H1 (cell line): ENCODE measurements around the gene GSTA3. TPM values are rescaled to one million over a fixed set of nuclear protein-coding genes. Genes with fewer than 3 reads are reported as not detected.

ENCODE experiments used
- CTCF ChIA-PET: fragments of 300-600 bp; sonication (Branson Sonifier 250); formaldehyde crosslinking; loops from one replicate; lab custom pipeline; 2021; ENCODE audit not compliant: partially characterized antibody; lab: Charles Lee
- POLR2A ChIA-PET: fragments of 300-600 bp; sonication (Branson Sonifier 250); formaldehyde crosslinking; loops from one replicate; lab custom pipeline; 2021; ENCODE audit warnings: inconsistent platforms; ENCODE audit not compliant: partially characterized antibody; lab: Charles Lee
- DNase-seq, 2 experiments: peaks; one replicate each; pipeline versions ENCODE4 v3.0.0 to v3.0.0-alpha.2; 2010 to 2022; ENCODE audit warnings: low spot score in 2 of 2, low read depth in 1 of 2, mixed read lengths in 1 of 2
- FAIRE-seq: peaks from 2 replicates; lab custom pipeline; 2011; peaks lifted over from hg19 to GRCh38; lab: Jason Lieb, UNC
- H2AFZ ChIP-seq: 2 replicates; pipeline ENCODE4 v1.8.1; 2012; ENCODE audit warnings: low read length, inconsistent platforms
- H2AK5ac ChIP-seq: 2 replicates; pipeline ENCODE4 v1.6.1; 2013; ENCODE audit warnings: low read depth, low read length
- H2BK120ac ChIP-seq: replicated peaks from 2 replicates; pipeline ENCODE3; 2013; ENCODE audit warnings: low read depth, low read length, inconsistent platforms
- H2BK12ac ChIP-seq: 2 replicates; pipeline ENCODE4 v1.6.1; 2013; ENCODE audit warnings: low read depth, low read length
- H2BK15ac ChIP-seq: 2 replicates; pipeline ENCODE4 v1.6.1; 2013; ENCODE audit warnings: low read length
- H2BK20ac ChIP-seq: 2 replicates; pipeline ENCODE4 v1.6.1; 2013; ENCODE audit warnings: low read length
- H2BK5ac ChIP-seq: 2 replicates; pipeline ENCODE4 v1.6.1; 2013; ENCODE audit warnings: low read depth, low read length
- H3K14ac ChIP-seq: 2 replicates; pipeline ENCODE4 v1.6.1; 2013; ENCODE audit warnings: inconsistent platforms; ENCODE audit not compliant: insufficient read length
- H3K18ac ChIP-seq: 2 replicates; pipeline ENCODE4 v1.6.1; 2013; ENCODE audit warnings: low read length; ENCODE audit errors: extremely low read depth
- H3K23ac ChIP-seq: 2 replicates; pipeline ENCODE4 v1.6.1; 2013; ENCODE audit warnings: inconsistent platforms; ENCODE audit not compliant: insufficient read length
- H3K23me2 ChIP-seq: 2 replicates; pipeline ENCODE4 v1.6.1; 2013; ENCODE audit warnings: low read depth, low read length
- H3K27ac ChIP-seq: 2 replicates; pipeline ENCODE4 v1.6.1; 2011; ENCODE audit warnings: low read depth, low read length, inconsistent platforms
- H3K27me3 ChIP-seq, 4 experiments: replicated peaks in 1 of 4; 1 replicate in 1 of 4; 2 replicates in 3 of 4; pipeline versions ENCODE4 v1.6.1 to v1.8.1; 2011 to 2013; ENCODE audit warnings: low read length in 3 of 4, mild to moderate bottlenecking in 3 of 4, inconsistent platforms in 2 of 4, mixed read lengths in 2 of 4, moderate library complexity in 1 of 4; ENCODE audit not compliant: control insufficient read depth in 3 of 4, insufficient read depth in 3 of 4; ENCODE audit errors: extremely low read depth in 1 of 4
- H3K36me3 ChIP-seq, 4 experiments: 2 replicates each; pipeline versions ENCODE4 v1.6.1 to v1.8.1; 2011 to 2013; ENCODE audit warnings: mild to moderate bottlenecking in 4 of 4, low read length in 3 of 4, moderate library complexity in 2 of 4, control low read depth in 1 of 4, inconsistent platforms in 1 of 4; ENCODE audit not compliant: insufficient read depth in 4 of 4, control insufficient read depth in 2 of 4
- H3K4ac ChIP-seq: replicated peaks from 2 replicates; pipeline ENCODE3; 2013; ENCODE audit warnings: low read length, low read depth, mixed read lengths, inconsistent platforms; ENCODE audit not compliant: insufficient read length
- H3K4me1 ChIP-seq, 4 experiments: replicated peaks in 1 of 4; 1 replicate in 1 of 4; 2 replicates in 3 of 4; pipeline versions ENCODE4 v1.6.1 to v1.8.1; 2011 to 2013; ENCODE audit warnings: low read length in 3 of 4, inconsistent platforms in 2 of 4, mixed read lengths in 1 of 4; ENCODE audit not compliant: insufficient read depth in 4 of 4, control insufficient read depth in 3 of 4
- H3K4me2 ChIP-seq, 2 experiments: 2 replicates each; pipeline versions ENCODE4 v1.6.1 to v1.8.1; 2011 to 2013; ENCODE audit warnings: low read depth in 2 of 2, low read length in 2 of 2, control low read depth in 1 of 2, inconsistent platforms in 1 of 2, mild to moderate bottlenecking in 1 of 2; ENCODE audit not compliant: insufficient read depth in 1 of 2
- H3K4me3 ChIP-seq, 4 experiments: fragments of 200-600, 300-600 bp in 1 of 4; sonication (generic), shearing (Covaris generic), sonication (Bioruptor Twin) in 1 of 4; 2 replicates each; pipeline versions ENCODE4 v1.5.1 to v1.8.1; 2011 to 2016; ENCODE audit warnings: low read length in 4 of 4, low read depth in 3 of 4, control low read depth in 2 of 4, inconsistent platforms in 2 of 4, mild to moderate bottlenecking in 2 of 4, mixed read lengths in 1 of 4, moderate library complexity in 1 of 4; ENCODE audit not compliant: insufficient read depth in 2 of 4; ENCODE audit errors: extremely low read depth in 1 of 4
- H3K56ac ChIP-seq: replicated peaks from 2 replicates; pipeline ENCODE3; 2013; ENCODE audit warnings: low read depth, mild to moderate bottlenecking, mixed read lengths, low read length, inconsistent platforms; ENCODE audit not compliant: insufficient read length
- H3K79me1 ChIP-seq: 2 replicates; pipeline ENCODE4 v1.6.1; 2013; ENCODE audit warnings: low read depth, low read length, control low read depth
- H3K79me2 ChIP-seq, 2 experiments: 2 replicates each; pipeline versions ENCODE4 v1.6.1 to v1.8.1; 2012 to 2013; ENCODE audit warnings: low read length in 2 of 2, mild to moderate bottlenecking in 2 of 2, inconsistent platforms in 1 of 2; ENCODE audit not compliant: insufficient read depth in 2 of 2, control insufficient read depth in 1 of 2
- H3K9ac ChIP-seq, 4 experiments: replicated peaks in 1 of 4; 1 replicate in 1 of 4; 2 replicates in 3 of 4; pipeline versions ENCODE4 v1.6.1 to v1.8.1; 2011 to 2013; ENCODE audit warnings: low read depth in 3 of 4, low read length in 3 of 4, control low read depth in 2 of 4, mild to moderate bottlenecking in 2 of 4, moderate library complexity in 2 of 4, inconsistent platforms in 1 of 4; ENCODE audit errors: extremely low read depth in 1 of 4
- H3K9me3 ChIP-seq, 2 experiments: 2 replicates each; pipeline versions ENCODE4 v1.6.1 to v1.8.1; 2012 to 2013; ENCODE audit warnings: mild to moderate bottlenecking in 2 of 2, moderate library complexity in 2 of 2, control low read depth in 1 of 2, inconsistent platforms in 1 of 2, low read depth in 1 of 2, low read length in 1 of 2, mixed read lengths in 1 of 2; ENCODE audit not compliant: insufficient read depth in 2 of 2
- H4K20me1 ChIP-seq, 2 experiments: replicated peaks in 1 of 2; 2 replicates each; pipeline versions ENCODE3 to v1.8.1; 2011 to 2013; ENCODE audit warnings: inconsistent platforms in 2 of 2, low read length in 2 of 2, mild to moderate bottlenecking in 1 of 2; ENCODE audit not compliant: insufficient read depth in 2 of 2, control insufficient read depth in 1 of 2
- H4K5ac ChIP-seq: 2 replicates; pipeline ENCODE4 v1.6.1; 2013; ENCODE audit warnings: low read length, low read depth, mixed read lengths, inconsistent platforms; ENCODE audit not compliant: insufficient read length
- H4K8ac ChIP-seq: 2 replicates; pipeline ENCODE4 v1.8.0; 2013; ENCODE audit warnings: mild to moderate bottlenecking, moderate library complexity, low read length, inconsistent platforms; ENCODE audit not compliant: insufficient read depth; ENCODE audit errors: extremely low read depth
- H4K91ac ChIP-seq: replicated peaks from 2 replicates; pipeline ENCODE3; 2013; ENCODE audit warnings: low read length, mixed read lengths, inconsistent platforms; ENCODE audit not compliant: insufficient read length
- BRCA1 ChIP-seq: IDR thresholded peaks from 2 replicates; pipeline ENCODE4 v1.6.1; 2012; ENCODE audit warnings: low read depth, low read length, improper control_type of control experiment
- CBX8 ChIP-seq: fragments of 300-800, 300-1000 bp; sonication (generic); IDR thresholded peaks from 2 replicates; pipeline ENCODE4 v1.7.1; 2016; ENCODE audit warnings: low read depth, low read length, borderline replicate concordance
- EGR1 ChIP-seq: IDR thresholded peaks from 2 replicates; pipeline ENCODE4 v1.6.1; 2011; ENCODE audit warnings: low read depth, low read length, borderline replicate concordance
- TAF7 ChIP-seq: optimal IDR thresholded peaks from 2 replicates; pipeline ENCODE3; 2011; ENCODE audit warnings: low read depth, mild to moderate bottlenecking, inconsistent platforms, low read length, moderate library complexity, borderline replicate concordance
- WGBS, 2 experiments: shearing (Covaris generic) in 1 of 2; methylation state at CpG; one replicate each; pipeline versions ENCODE4 v1.1.6 to v1.1.7; 2013 to 2015; ENCODE audit warnings: low lambda C conversion rate in 2 of 2, mixed read lengths in 2 of 2, inconsistent platforms in 1 of 2, low coverage in 1 of 2, missing lambda C conversion rate in 1 of 2; ENCODE audit not compliant: insufficient replicate concordance in 2 of 2, insufficient coverage in 1 of 2, insufficient read length in 1 of 2; ENCODE audit errors: extremely low coverage in 1 of 2, missing lambda C conversion rate in 1 of 2; 5-methylcytosine and 5-hydroxymethylcytosine counted together
- polyA plus RNA-seq, 7 experiments: library from polyadenylated mRNA; depleted of rRNA in 3 of 7; stranded (reverse) in 5 of 7; unstranded in 2 of 7; fragments of >200 nt in 5 of 7; fragments of 200-250 nt in 2 of 7; gene quantifications; 1 replicate in 5 of 7; 2 replicates in 1 of 7; 4 replicates in 1 of 7; pipeline versions ENCODE4 v1.2.1 to v1.2.3, GENCODE V29; 2011 to 2013; ENCODE audit warnings: missing spikeins in 2 of 7, mixed read lengths in 2 of 7
- total RNA-seq: library from RNA; stranded (reverse); fragmentation: NEBNext Ultra II Directional; extraction: Animal tissue kit (Norgen Biotek cat#: 25700); gene quantifications from 2 replicates; pipeline ENCODE4 v1.2.1, GENCODE V29; 2021

GSTA3 gene
- total and polyA plus RNA-seq, 2 of the 8 experiments (the other 6 are each of a cell fraction or from before 2014, with no cell fraction given), result not detected

DNA sequence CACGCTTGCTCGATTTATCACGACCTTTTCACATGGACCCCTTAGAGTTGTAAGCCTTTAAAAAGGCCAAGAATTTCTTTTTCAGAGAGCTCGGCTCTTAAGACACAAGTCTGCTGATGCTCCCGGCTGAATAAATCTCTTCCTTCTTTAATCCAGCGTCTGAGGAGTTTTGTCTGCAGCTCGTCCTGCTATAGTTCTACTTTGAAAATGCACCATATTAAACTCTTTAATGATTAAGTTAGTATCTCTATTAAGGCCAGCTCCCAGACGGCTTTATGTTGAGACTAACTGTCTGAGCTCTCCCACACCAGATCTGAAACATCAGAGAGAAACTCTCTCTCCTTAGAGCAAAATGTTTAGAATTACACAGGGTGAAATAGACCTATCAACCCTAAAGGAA lies 18.0 kb upstream of the GSTA3 start:
- no peaks in the 10 kb centered on the region for H3K9me3 ChIP-seq
- H2AFZ ChIP-seq, result 0 out of 2 replicates have a peak overlapping the region, but pooled peaks have one; percentile 17
- no peak overlapping the region for H2BK20ac ChIP-seq
- ChIA-PET CTCF (interaction anchor here (0.7 to 1.9 kb wide), 3 partner anchors 39 to 70 kb away, joined by 3 to 5 read pairs (median 4); no protein-coding TSS in a partner anchor), POLR2A (no interaction called here)
- H3K18ac ChIP-seq, result no peak overlapping the region; the same call in 1 of the 2 replicates
- no peak overlapping the region for H4K91ac ChIP-seq
- H4K20me1 ChIP-seq, result no peaks in the 10 kb centered on the region
- no peak overlapping the region for H3K9ac ChIP-seq
- H3K27me3 ChIP-seq, result no peaks in the 10 kb centered on the region
- no peak overlapping the region for H2AK5ac ChIP-seq
- H3K4ac ChIP-seq, result no peak overlapping the region
- H3K36me3 ChIP-seq, result no peaks in the 10 kb centered on the region
- FAIRE-seq (no peak), DNase-seq (no peak)
- peaks cover 0 to 5% (median 1%) of the 10 kb centered on the region in 4 experiments; a peak in 2 of 7 replicates for H3K4me1 ChIP-seq
- no peaks in the 10 kb centered on the region for H3K79me2 ChIP-seq
- no peaks in the 10 kb centered on the region for H3K23me2 ChIP-seq
- no peak overlapping the region for H4K8ac ChIP-seq
- H3K23ac ChIP-seq, result no peak overlapping the region
- no peak overlapping the region for H2BK12ac ChIP-seq
- H3K79me1 ChIP-seq, result no peaks in the 10 kb centered on the region
- H2BK15ac ChIP-seq, result no peak overlapping the region
- H3K27ac ChIP-seq, result no peak overlapping the region
- TF ChIP-seq TAF7 (no peak), BRCA1 (no peak), EGR1 (no peak), CBX8 (no peak)
- no peak overlapping the region for H3K4me3 ChIP-seq
- no peak overlapping the region for H2BK120ac ChIP-seq
- no peak overlapping the region for H4K5ac ChIP-seq
- H3K14ac ChIP-seq, result no peak overlapping the region
- 88% methylated on average over 8 of the region's 8 CpGs; no CpG with 5 or more reads in 1 of the 2 experiments for WGBS, 2 experiments
- no peak overlapping the region for H3K56ac ChIP-seq
- no peak overlapping the region for H3K4me2 ChIP-seq
- H2BK5ac ChIP-seq, result no peak overlapping the region
